GM18511 (cell line): ENCODE data around the gene CYP2W1.

Source experiments
- ATAC-seq: cut with Tn5 transposase; IDR thresholded peaks from one replicate; pipeline ENCODE4 v1.9.1; 2021; ENCODE audit warnings: mild to moderate bottlenecking, moderate library complexity; ENCODE audit not compliant: unreplicated experiment

Gene CYP2W1

GRCh38 chr7:1011297-1012003 lies 28.5 kb downstream of the CYP2W1 start:
- no peak for ATAC-seq

- ATAC-seq: no peak
These were observed 29.2 kb downstream of the CYP2W1 start for GRCh38 chr7:1012004-1012715.

GRCh38 chr7:1012716-1013095 lies 29.7 kb downstream of the CYP2W1 start:
- no peak for ATAC-seq

DNA sequence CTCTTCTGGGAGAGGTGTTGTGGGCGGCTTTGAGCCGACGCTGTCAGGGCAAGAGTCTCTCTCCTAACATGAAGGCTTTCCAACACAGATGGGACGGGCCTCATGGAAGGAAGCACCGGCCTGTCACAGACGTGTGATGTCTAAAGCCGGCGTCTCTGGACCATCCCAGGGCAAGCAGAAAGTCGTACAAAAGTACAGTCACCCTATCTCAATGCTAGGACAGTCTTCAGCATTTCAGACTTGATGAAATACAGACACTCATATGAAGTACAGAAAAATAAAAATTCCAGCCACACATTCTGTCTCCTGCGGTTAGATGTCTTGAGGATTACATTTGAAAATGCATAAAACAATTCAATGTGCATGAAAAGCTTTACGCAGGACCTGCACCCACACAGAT lies 30.6 kb downstream of the CYP2W1 start:
- ATAC-seq: no peak

DNA sequence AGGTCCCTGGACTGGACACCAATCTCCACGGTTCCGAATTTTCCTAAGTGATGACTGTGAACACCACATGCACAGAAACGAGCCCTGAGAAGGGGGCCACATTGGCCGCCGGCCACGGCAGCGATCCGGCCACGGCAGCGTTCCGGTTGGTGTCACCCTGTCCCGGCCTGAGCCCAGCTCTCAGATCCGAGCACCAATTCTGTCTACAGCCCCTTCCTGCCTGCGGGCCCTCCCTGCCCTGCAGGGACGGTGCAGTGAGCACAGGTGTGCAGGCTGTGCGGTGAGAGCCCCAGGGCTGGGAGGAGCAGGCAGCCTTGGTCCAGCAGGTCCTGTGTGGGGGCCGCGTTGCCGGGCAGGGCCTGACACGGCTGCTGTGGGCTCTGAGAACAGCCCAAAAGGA lies 31.7 kb downstream of the CYP2W1 start:
- ATAC-seq: no peak

- no peak for ATAC-seq
These were observed 32.5 kb downstream of the CYP2W1 start for GRCh38 chr7:1015196-1016121.

DNA sequence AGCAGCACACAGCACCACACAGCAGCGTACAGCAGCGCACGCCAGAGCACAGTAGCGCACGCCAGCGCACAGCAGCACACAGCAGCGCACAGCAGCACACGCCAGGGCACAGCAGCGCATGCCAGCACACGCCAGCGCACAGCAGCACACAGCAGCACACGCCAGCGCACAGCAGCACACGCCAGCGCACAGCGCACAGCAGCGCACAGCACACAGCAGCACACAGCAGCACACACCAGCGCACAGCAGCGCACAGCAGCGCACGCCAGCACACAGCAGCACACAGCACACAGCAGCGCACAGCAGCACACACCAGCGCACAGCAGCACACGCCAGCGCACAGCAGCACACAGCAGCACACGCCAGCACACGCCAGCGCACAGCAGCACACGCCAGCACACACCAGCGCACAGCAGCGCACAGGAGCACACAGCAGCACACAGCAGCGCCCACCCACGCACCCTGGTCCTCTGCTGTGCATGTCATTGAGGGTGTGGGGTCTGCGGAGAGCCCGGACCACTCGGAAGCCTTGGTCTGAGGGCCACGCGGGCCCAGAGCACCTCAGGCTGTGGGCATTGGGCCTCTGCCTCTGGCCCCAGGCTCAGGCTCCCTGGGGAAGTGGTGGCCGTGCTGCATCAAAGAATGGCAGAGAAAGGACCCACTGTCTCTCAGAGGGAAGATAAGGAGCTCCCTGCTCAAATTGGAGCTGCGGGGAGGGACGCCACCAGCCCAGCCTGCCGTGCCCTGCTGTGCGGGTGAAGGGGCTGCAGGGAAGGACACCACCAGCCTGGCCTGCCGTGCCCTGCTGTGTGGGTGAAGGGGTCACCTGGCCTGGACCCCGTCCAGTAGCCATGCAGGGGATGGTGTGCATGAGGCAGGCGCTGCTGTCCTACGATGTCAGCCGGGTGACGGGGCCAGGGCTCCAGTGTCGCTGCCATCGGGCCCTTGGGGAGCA lies 33.9 kb downstream of the CYP2W1 start:
- ATAC-seq: no peak

DNA sequence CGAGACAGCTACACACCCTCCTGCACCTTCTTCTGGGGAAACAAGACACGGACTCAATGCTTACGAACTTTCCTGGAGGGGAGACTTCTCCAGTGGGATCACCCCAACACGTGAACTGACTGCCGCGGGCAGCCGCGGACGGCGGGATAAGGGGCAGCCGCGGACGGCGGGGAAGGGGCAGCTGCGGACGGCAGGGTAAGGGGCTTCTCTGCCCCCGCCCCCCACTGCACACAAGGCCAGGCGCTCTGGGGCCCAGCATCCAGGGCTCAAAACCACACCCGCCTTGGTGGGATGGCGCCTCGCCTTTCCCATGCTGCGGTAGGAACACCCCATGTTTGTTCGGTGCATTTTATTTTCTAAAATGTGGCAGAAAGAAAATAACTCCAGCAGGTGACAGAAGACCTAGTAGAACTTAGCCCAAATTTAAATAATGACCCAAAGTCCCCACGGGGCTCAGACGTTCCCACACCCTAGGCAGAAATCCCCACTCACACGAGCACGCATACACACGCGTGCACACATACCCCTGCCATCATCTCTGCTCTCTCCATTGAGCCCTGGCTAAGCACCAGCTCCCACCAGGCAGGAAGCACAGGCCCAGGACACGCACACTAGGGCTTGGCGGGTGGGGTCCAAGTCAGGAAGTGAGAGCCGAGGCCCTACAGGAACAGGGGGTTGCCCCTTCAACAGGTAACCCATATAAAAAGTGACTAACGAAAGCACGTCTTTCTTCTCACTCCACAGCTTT lies 34.8 kb downstream of the CYP2W1 start:
- no peak for ATAC-seq

DNA sequence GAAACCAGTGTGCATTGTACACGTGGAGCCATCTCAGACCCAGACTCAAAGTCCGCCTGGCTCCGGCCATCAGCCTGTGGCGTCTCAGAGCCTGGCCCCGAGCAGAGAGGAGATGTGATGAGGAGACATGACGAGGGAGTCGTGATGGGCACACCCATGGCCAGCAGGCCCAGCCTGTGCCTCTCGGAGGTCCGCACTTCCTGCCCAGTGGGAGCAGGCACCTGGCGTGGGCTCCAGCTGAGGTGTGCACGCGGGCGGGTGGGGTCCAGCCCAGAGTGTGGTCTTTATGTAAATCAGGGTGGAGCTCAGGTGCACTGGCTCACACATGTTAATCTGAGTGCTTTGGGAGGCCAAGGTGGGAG lies 35.3 kb downstream of the CYP2W1 start:
- no peak for ATAC-seq

DNA sequence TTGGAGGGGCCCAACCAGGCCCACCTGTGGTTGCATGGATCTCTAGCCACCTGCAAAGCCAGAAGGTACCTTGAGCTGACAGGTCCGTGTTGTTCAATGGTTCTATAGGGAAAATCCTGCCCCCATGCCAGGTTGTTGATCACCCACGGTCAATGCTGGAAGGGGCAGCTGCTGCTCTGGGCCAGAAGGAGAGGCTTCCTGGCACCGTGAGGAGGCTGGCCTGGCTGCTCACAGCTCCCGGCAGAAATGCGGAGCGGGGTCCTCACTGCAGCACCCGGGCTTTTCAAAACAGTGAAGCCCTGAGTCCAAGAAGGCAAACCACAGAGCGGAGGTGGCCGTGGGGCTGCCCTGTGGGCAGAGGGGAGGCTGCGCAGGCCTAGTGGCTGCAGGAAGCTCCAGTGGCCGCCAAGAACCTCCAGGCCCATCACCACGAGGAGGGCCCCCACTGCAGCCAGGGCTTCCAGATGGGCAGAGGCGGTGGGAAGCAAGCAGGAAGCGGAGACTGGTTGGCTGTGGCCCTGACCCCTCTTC lies 36.3 kb downstream of the CYP2W1 start:
- no peak for ATAC-seq

- ATAC-seq: no peak
These were observed 37.0 kb downstream of the CYP2W1 start for GRCh38 chr7:1019789-1020610.

GRCh38 chr7:1020849-1021251 lies 37.9 kb downstream of the CYP2W1 start:
- no peak for ATAC-seq

GRCh38 chr7:1021366-1021765 lies 38.4 kb downstream of the CYP2W1 start:
- no peak for ATAC-seq

DNA sequence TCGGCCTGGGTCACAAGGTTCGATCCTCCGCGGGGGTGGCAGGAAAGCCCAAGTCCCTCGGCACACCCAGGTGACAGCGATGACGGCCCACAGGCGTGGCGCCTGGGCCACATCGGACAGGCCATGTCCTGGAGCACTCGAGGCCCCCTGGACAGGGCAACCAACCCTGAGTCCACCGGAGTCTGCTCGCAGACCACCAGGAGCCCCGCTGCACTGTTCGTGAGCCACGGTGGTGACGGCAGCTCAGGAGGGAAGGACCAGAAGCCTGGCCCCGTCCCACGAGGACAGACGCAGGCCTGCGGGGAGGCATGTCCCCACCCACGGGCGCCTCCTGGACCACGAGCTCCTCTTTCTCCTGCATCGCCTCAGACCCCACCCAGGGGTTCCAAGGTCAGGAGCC lies 39.0 kb downstream of the CYP2W1 start:
- ATAC-seq: no peak

- ATAC-seq: no peak
These were observed 39.4 kb downstream of the CYP2W1 start for GRCh38 chr7:1022356-1022755.

DNA sequence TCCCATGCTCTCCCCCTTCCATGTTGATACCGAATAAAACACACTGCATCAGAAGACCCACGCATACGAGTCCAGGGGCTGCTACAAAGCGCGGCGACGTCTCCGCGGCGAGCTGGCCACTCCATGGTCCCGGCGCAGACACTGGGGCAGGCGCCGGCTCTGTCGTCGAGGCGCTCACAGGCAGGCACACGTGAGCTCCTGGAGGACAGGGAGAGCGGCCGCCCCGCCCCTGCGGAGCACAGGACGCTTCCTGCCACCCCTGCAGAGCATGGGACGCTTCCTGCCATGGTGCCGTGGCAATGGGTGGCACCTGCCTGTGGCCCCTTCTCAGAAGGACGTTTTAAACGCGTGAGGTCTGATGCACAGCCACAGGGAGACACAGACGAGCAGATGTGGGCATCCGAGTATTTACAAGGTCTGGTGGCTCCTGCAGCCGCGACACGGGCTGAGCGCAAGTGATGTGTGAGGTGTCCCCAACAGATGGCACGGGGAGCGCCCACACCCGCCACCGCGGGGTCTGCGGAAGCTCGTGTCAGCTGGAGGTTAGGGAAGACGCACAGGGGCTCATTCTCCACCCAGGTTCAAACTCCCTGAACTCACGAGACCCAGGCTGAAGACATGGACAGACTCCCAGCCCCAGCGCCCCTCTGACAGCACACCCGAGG lies 40.0 kb downstream of the CYP2W1 start:
- no peak for ATAC-seq

DNA sequence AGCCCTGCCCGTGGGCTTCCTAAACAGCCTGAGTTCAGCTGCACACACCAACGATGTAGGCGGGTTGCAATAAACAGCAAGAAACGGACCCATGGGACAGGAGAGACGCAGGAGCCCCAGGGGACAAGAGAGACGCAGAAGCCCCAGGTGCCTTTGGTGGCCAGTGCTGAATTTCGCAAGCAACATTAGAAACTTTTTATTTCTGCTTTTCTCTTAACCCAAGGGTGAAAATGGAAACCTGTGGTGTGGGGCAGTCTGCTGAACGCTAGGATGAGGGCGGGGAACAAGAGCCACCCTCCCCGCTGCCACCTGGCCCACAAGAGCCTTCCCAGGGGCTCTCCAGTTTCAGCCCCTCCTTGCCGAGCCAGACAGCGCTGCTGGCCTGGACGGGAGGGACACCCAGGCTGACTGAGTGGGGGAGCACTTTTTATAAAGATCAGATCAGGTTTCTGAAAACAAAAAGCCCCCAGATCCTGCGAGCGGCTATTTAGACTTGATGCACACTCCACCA lies 41.4 kb downstream of the CYP2W1 start:
- peak; percentile 73 for ATAC-seq
